AG04450 (cell line): ENCODE measurements around the gene JAML. TPM values are rescaled to one million over a fixed set of nuclear protein-coding genes. Genes with fewer than 3 reads are reported as not detected.

Source experiments
- CTCF ChIA-PET: fragments of 300-600, 350-600 bp; formaldehyde crosslinking; extraction: SDS; loops from one replicate; lab custom pipeline; 2022; ENCODE audit warnings: antibody characterized with exemption, inconsistent platforms; lab: Charles Lee
- POLR2A ChIA-PET: fragments of 350-600 bp; formaldehyde crosslinking; extraction: SDS; loops from one replicate; lab custom pipeline; 2021; ENCODE audit warnings: antibody characterized with exemption, inconsistent platforms; lab: Yijun Ruan, JAX
- DNase-seq: peaks from one replicate; pipeline ENCODE4 v3.0.0-alpha.2; 2011; ENCODE audit warnings: low read depth, low spot score
- H3K27ac ChIP-seq: one replicate; pipeline ENCODE4 v1.5.1; 2012; ENCODE audit warnings: low read depth, low read length, control low read depth
- H3K27me3 ChIP-seq: one replicate; pipeline ENCODE4 v1.6.0; 2012; ENCODE audit warnings: low read length; ENCODE audit not compliant: control insufficient read depth, insufficient read depth
- H3K4me3 ChIP-seq: 2 replicates; pipeline ENCODE4 v1.5.1; 2011; ENCODE audit warnings: mild to moderate bottlenecking, low read depth, low read length, control low read depth
- H3K9me3 ChIP-seq: 2 replicates; pipeline ENCODE4 v1.5.1; 2012; ENCODE audit warnings: low read length; ENCODE audit not compliant: control insufficient read depth, insufficient read depth
- CTCF ChIP-seq: IDR thresholded peaks from 2 replicates; pipeline ENCODE4 v1.5.1; 2011; ENCODE audit warnings: low read depth, low read length, control low read depth, inconsistent platforms
- polyA plus RNA-seq: library from polyadenylated mRNA; depleted of rRNA; stranded (reverse); fragments of >200 nt; gene quantifications from 2 replicates; pipeline ENCODE4 v1.2.3, GENCODE V29; 2011

Gene JAML
- polyA plus RNA-seq, 1 experiment = not detected

- ChIA-PET CTCF (no interaction called here), POLR2A (no interaction called here)
Measured at GRCh38 chr11:118219244-118219643, 5.6 kb downstream of the JAML start.

GRCh38 chr11:118217575-118217974, 7.2 kb downstream of the JAML start:
- no peak for TF ChIP-seq CTCF
- Histone ChIP-seq H3K27ac (no peak overlapping the region), H3K27me3 (peaks cover 8% of the 10 kb centered on the region), H3K9me3 (no peaks in the 10 kb centered on the region), H3K4me3 (no peak overlapping the region)
- ChIA-PET POLR2A (no interaction called here), CTCF (interaction anchor here (2.2 kb wide), 1 partner anchor 19 kb away, joined by 7 read pairs; no protein-coding TSS in a partner anchor)
- DNase-seq = no peak

More at GRCh38 chr11:118219244-118219643, 5.6 kb downstream of the JAML start:
- Histone ChIP-seq H3K27me3 (peaks cover 8% of the 10 kb centered on the region), H3K9me3 (no peaks in the 10 kb centered on the region), H3K27ac (no peak overlapping the region), H3K4me3 (no peak overlapping the region)
- no peak for TF ChIP-seq CTCF
- DNase-seq = no peak

- TF ChIP-seq CTCF = no peak
- no peak for DNase-seq
- no peaks in the 10 kb centered on the region for H3K9me3 ChIP-seq
- ChIA-PET CTCF (interaction anchor here (2.2 kb wide), 1 partner anchor 19 kb away, joined by 7 read pairs; no protein-coding TSS in a partner anchor), POLR2A (no interaction called here)
- peaks cover 8% of the 10 kb centered on the region for H3K27me3 ChIP-seq
- H3K27ac ChIP-seq = no peak overlapping the region
- no peak overlapping the region for H3K4me3 ChIP-seq
Measured at GRCh38 chr11:118216621-118217481, 8.0 kb downstream of the JAML start.

GRCh38 chr11:118215765-118216164, 9.0 kb downstream of the JAML start:
- Histone ChIP-seq H3K27ac (no peak overlapping the region), H3K27me3 (peaks cover 5% of the 10 kb centered on the region), H3K4me3 (no peak overlapping the region), H3K9me3 (no peaks in the 10 kb centered on the region)
- no peak for TF ChIP-seq CTCF
- DNase-seq = no peak
- CTCF ChIA-PET = interaction anchor here (2.2 kb wide), 1 partner anchor 17 kb away, joined by 7 read pairs; no protein-coding TSS in a partner anchor
- POLR2A ChIA-PET = no interaction called here

- ChIA-PET CTCF (interaction anchor here (2.2 kb wide), 1 partner anchor 17 kb away, joined by 7 read pairs; no protein-coding TSS in a partner anchor), POLR2A (no interaction called here)
- Histone ChIP-seq H3K27ac (no peak overlapping the region), H3K4me3 (no peak overlapping the region), H3K9me3 (no peaks in the 10 kb centered on the region), H3K27me3 (peaks cover 5% of the 10 kb centered on the region)
- no peak for DNase-seq
- TF ChIP-seq CTCF = no peak
Measured at GRCh38 chr11:118215262-118215661, 9.5 kb downstream of the JAML start.
